Uterine smooth muscle cell (primary cell): ENCODE measurements around the gene BAG2. TPM values are rescaled to one million over a fixed set of nuclear protein-coding genes. Genes with fewer than 3 reads are reported as not detected.

Source experiments
- total RNA-seq: library from RNA; depleted of rRNA; stranded (reverse); fragments of >200 nt; gene quantifications from 2 replicates; pipeline ENCODE4 v1.2.3, GENCODE V29; 2014

Gene BAG2
- total RNA-seq = 26.5 and 41.1 TPM in 2 replicates

DNA sequence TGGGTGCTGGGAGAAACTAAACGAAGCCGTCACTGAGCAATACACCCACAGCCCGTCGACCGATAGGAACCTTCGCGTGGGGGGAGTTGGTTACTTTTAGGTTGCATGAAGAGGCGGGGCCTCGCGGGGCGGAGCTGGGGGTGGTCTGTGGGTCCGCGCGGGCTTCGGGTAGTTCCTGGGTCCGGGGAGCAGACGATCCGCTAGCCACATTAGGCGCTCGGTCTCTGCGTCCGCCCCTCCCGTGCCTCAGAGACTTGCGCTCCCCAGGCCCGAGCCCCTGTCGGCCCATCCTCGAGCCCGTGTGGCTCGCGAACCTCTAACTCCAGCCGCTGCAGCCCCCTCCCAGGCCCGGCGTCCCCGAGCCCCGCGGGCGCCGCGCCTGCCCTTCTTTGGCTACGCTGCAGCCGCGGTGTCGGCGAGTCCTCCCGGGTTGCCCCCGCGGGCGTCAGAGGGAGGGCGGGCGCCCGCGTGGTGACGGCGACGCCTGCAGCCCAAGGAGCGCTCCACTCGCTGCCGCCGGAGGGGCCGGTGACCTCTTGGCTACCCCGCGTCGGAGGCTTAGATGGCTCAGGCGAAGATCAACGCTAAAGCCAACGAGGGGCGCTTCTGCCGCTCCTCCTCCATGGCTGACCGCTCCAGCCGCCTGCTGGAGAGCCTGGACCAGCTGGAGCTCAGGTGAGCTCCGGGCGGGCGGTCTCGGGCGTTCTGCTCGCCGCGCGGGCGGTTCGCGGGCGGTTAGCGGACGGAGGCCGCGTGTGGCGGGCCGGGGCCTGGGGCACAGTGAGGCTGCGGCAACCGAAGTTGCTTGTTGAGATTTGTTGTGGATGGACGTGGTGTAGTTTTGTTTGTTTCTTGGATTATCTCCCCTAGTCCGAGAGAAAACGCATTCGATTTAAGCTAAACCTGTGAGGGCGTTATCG lies at the start of gene BAG2:
Gene BAG2, plus strand, starts transcription at position 191 of the 920 bp plus-strand sequence. Its CDS starts 372 bp downstream, at position 563.

DNA sequence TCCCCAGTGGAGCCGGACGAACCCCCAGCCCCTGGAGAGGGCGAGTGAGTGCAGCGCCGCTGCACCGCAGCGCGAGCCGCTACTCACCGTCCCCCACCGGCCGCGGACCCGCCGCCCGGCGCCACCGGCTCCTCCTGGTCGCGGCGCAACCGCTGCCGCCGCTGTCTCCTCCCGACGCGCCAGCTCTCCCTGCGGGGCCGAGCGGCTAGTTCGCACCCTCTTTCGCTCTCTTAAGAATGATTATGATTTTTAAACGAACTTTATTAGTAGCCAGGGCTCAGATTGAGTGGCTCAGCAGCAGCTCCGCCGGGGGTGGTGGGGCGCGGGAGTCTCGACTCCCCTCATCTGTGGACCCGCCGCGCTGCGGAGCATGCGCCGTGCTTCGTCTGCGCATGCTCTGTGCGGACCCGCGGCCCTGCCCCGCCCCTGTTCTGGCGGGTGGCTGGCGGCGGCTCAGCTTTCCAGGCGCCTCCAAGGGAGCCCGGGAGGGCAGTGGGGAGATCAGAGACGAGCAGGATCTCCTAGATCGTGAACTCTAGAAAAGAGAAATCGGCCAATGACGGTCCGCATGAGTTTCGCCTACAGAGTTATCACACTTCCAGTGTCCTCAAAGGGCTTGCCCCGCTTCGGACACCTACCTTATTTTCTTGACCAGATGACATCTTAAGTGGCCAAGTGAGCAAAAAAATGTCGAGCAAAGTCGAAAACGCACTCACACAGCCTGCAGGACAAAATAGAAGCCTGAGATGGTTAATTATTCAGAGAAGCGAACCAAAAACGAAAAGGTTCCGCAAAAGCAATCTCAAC lies 50.0 kb downstream of the BAG2 start, which contains the start of gene RAB23:
Gene RAB23, minus strand, starts transcription at position 372 of the 807 bp plus-strand sequence. CDS start 11,927 bp downstream, outside the sequence.

Other genes starting within 250 kb of the BAG2 start
- gene BEND6, start 217.2 kb upstream of the BAG2 start, total RNA-seq = 15.5 and 19.1 TPM in 2 replicates
- gene KIAA1586, start 125.6 kb upstream of the BAG2 start, total RNA-seq = 17.5 and 18.5 TPM in 2 replicates
- gene ZNF451, start 82.1 kb upstream of the BAG2 start, total RNA-seq = 72.7 and 77.7 TPM in 2 replicates
- 59.3 and 102 TPM in 2 replicates for gene RAB23, start 50.0 kb downstream of the BAG2 start, total RNA-seq
- 55.4 and 96.3 TPM in 2 replicates for gene PRIM2, start 145.3 kb downstream of the BAG2 start, total RNA-seq